Airway epithelial cell (primary cell): Measurements from ENCODE around the gene GNB1. TPM values are rescaled to one million over a fixed set of nuclear protein-coding genes. Genes with fewer than 3 reads are reported as not detected.

Source experiments
- total RNA-seq: library from RNA; depleted of rRNA; stranded (reverse); fragments of >200 nt; gene quantifications from 2 replicates; pipeline ENCODE4 v1.2.3, GENCODE V29; 2015

Gene GNB1
- 122 and 144 TPM in 2 replicates for total RNA-seq

DNA sequence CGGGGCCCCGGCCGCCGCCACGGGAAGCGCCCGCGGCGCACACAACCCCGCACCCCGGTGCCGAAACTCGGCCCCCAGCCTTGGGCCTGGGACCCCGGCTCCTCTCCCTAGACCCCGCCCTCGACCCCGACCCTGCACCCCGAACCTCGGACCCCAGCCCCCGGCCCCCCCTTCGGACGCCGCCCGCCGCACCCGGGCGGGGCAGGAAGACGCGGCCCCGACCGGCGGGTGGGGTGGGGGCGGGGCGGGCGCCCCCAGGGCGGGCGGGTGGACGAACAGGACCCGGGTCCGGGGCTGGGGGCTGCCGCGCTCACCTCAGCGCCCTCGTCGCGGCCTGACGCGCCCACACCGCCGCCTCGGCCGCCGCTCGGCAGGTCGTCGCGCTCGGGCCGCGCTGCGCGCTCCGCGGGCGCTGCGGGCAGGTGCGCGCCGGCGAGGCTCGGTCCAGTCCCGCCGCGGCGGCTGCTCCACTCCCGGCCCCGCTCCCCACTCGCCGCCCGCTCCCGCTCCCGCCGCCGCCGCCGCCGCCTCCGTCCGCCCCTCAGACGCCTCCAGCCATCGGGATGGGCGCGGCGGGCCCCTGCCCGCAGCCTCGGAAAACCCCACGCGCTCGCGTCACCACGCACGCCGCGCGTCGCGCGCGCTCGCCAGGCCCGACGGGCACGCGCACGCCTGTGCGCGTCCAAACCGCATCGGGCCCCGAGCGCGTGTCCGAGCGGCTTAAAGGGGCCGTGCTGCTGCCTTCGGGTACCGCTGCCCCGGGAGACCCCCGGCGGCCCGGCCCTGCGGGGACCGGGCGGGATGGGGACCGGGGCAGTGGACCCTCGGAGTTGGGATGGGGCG, at the start of gene GNB1:
Gene GNB1, minus strand, starts transcription at position 582 of the 843 bp plus-strand sequence. CDS start 65,634 bp downstream, outside the sequence.

DNA sequence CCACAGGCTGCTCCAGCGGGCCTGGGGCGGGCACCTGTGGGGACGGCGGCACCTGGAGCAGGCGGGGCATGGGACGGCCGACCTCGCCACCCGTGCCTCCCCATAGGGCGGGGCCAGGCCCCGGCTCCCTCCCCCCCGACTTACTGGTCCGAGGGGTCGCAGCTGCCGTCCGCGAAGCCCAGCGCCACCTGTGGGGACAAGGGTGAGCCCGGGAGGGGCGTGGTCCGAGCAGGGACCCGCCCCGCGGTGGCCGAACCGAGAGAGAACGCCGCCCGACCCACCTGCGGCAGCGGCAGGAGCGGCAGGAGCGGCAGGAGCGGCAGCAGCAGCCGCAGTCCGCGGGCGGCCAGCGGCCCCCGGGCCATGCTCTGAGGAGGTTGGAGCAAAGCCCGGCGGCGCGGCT, 28.0 kb upstream of the GNB1 start, which contains the start of gene TMEM52:
Gene TMEM52, minus strand, starts transcription at position 379 of the 403 bp plus-strand sequence. Its CDS starts 14 bp downstream, at position 365.

DNA sequence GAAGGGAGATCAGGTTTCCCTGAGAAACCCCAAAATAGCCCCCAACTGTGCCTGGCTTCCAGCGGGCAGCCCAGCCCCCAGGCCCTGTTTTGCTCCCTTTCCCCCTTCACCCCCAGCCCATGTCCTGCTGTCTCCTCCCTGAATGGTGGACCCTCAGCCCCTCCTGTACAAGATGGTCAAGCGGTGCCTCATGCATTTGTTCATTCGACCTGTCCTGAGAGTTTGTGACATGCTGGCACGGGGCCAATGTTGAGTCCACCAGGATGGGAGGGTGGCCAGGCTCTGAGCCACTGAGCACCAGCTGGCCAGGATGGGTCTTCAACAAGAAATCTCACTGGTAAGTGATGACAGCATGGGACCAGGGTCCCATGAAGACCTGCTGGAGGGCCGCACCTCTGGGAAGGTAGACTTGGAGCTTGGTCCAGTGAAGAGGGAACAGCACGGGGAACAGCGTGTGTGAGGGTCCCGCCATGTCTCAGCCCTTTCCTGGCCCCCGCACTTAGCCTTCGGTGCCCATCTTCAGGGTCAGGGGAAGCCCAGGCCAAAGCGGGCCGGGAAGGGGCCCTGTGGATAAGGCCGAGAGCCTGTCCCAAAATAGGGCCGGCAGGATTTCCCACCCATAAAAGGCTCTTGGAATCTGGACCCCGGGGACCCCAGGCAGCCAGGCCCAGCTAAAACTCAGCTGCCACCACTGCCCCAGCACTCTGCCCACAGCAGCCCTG, 24.2 kb upstream of the GNB1 start, which contains the start of gene CALML6:
Gene CALML6, plus strand, starts transcription at position 290 of the 722 bp plus-strand sequence. Its CDS starts 21 bp downstream, at position 311.

DNA sequence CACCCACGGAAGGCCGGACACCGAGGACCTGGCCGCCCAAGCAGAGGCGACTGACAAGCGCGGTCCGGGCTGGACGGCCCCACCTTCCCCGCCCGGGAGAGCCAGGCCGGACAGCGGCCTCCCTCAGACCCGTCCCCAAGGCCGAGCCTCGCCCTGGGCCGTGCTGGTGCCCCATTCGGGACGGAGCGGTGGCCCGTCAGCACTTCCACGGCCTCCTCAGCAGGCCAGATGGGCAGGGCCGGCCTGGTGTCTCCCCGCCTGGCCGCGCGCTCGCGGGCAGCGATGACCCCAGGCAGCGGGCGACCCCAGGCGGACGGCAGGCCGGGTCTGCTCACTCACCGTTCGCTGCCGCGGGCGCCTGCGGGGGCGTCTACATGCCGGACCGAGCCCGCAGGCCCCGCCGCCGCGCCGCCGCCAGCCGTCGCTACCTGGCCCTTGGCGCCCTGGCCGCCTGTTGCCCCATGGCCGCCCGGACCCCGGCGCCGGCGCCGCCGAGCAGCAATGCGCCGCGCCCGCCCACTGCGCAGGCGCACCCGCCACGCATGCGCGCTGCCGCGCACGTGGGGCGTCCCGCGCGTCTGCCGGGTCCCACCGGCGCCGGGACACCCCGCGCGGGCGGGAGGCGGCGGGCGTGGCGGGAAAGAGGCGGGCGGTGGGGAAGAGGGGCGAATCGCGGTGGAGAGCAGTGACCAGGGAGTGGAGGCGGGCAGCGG, 112.8 kb downstream of the GNB1 start, which contains the start of gene NADK:
Gene NADK, minus strand, starts transcription at position 521 of the 713 bp plus-strand sequence. CDS start 13,064 bp downstream, outside the sequence.

Other genes with a start within 250 kb of the GNB1 start
- gene CDK11B, start 232.1 kb downstream of the GNB1 start, total RNA-seq, result 7.3 and 13.4 TPM in 2 replicates
- 8.0 and 14.0 TPM in 2 replicates for gene SLC35E2B, start 198.3 kb downstream of the GNB1 start, total RNA-seq
- gene CDK11A, start 166.7 kb downstream of the GNB1 start, total RNA-seq, result 8.5 and 10.9 TPM in 2 replicates
- gene NADK, start 112.6 kb downstream of the GNB1 start, total RNA-seq, result 56.7 and 58.0 TPM in 2 replicates
- gene CALML6, start 24.2 kb upstream of the GNB1 start, total RNA-seq, result 0.14 TPM in 1 of 2 replicates, not detected in the other
- 3.4 and 8.2 TPM in 2 replicates for gene TMEM52, start 28.2 kb upstream of the GNB1 start, total RNA-seq
- gene CFAP74, start 112.7 kb upstream of the GNB1 start, total RNA-seq, result 0.07 TPM in 1 of 2 replicates, not detected in the other
- not detected in 2 replicates for gene GABRD, start 128.3 kb upstream of the GNB1 start, total RNA-seq
- 24.7 and 41.0 TPM in 2 replicates for gene PRKCZ, start 159.3 kb upstream of the GNB1 start, total RNA-seq